Activated naive CD4-positive, alpha-beta T cell treated with anti-CD3 and anti-CD28 coated beads, Interleukin-2, amount 50 U/mL, for 72 hours (primary cell): ENCODE data around the gene COL5A1. TPM values are rescaled to one million over a fixed set of nuclear protein-coding genes. Genes with fewer than 3 reads are reported as not detected.

Source experiments
- ATAC-seq, 2 donors: fragments of 150-1000 bp; cut with Tn5 transposase; 2 replicates each; pipeline ENCODE4 v1.10.0; 2021; ENCODE audit warnings: mild to moderate bottlenecking in 2 of 2, moderate library complexity in 2 of 2
- DNase-seq, 2 donors: peaks; one replicate each; pipeline ENCODE4 v3.0.0; 2021 to 2022; ENCODE audit warnings: low spot score in 2 of 2
- H3K27ac Mint-ChIP-seq, 2 donors: one replicate each; pipeline ENCODE4 v1.8.0; 2022; ENCODE audit warnings: mild to moderate bottlenecking in 2 of 2, mixed read lengths in 2 of 2
- H3K36me3 Mint-ChIP-seq, 2 donors: one replicate each; pipeline ENCODE4 v1.8.0; 2022; ENCODE audit warnings: mixed read lengths in 2 of 2
- H3K9me3 Mint-ChIP-seq, 2 donors: one replicate each; pipeline ENCODE4 v1.8.0; 2022; ENCODE audit warnings: mixed read lengths in 2 of 2
- total RNA-seq, 2 donors: library from RNA; stranded (reverse); gene quantifications; one replicate each; pipeline ENCODE4 v1.2.3, GENCODE V29; 2022

COL5A1 gene
- total RNA-seq, 2 donors from 2014 or later: 0.04 to 0.18 TPM

- H3K36me3 Mint-ChIP-seq: no peaks in the 10 kb centered on the region
- no peak for ATAC-seq
- H3K27ac Mint-ChIP-seq: no peak overlapping the region
- peak in 1 of 2 donors; percentile 9 for DNase-seq
- no peaks in the 10 kb centered on the region for H3K9me3 Mint-ChIP-seq
Measured at GRCh38 chr9:134630861-134631260, 10.7 kb upstream of the COL5A1 start.

GRCh38 chr9:134631881-134632280 lies 9.7 kb upstream of the COL5A1 start:
- Mint-ChIP-seq H3K9me3 (no peaks in the 10 kb centered on the region), H3K27ac (no peak overlapping the region), H3K36me3 (no peaks in the 10 kb centered on the region)
- ATAC-seq: no peak
- no peak for DNase-seq

- H3K27ac Mint-ChIP-seq: no peak overlapping the region
- H3K9me3 Mint-ChIP-seq: no peaks in the 10 kb centered on the region
- no peaks in the 10 kb centered on the region for H3K36me3 Mint-ChIP-seq
- peak in 1 of 2 donors; percentile 16 for DNase-seq
- no peak for ATAC-seq
Measured at GRCh38 chr9:134632329-134632728, 9.3 kb upstream of the COL5A1 start.

- DNase-seq (peak in 1 of 2 donors; percentile 39), ATAC-seq (no peak)
- Mint-ChIP-seq H3K9me3 (no peaks in the 10 kb centered on the region), H3K27ac (peak overlapping the region in 1 of 2 donors; percentile 30), H3K36me3 (no peaks in the 10 kb centered on the region)
Measured at GRCh38 chr9:134633362-134634142, 8.1 kb upstream of the COL5A1 start.

GRCh38 chr9:134634176-134634575 lies 7.4 kb upstream of the COL5A1 start:
- no peaks in the 10 kb centered on the region for H3K9me3 Mint-ChIP-seq
- ATAC-seq (no peak), DNase-seq (peak in 1 of 2 donors; percentile 14)
- H3K36me3 Mint-ChIP-seq: no peaks in the 10 kb centered on the region
- no peak overlapping the region for H3K27ac Mint-ChIP-seq

GRCh38 chr9:134634667-134635230 lies 6.9 kb upstream of the COL5A1 start:
- no peaks in the 10 kb centered on the region for H3K9me3 Mint-ChIP-seq
- DNase-seq: no peak
- H3K27ac Mint-ChIP-seq: no peak overlapping the region

GRCh38 chr9:134635351-134636148 lies 6.1 kb upstream of the COL5A1 start:
- ATAC-seq: no peak
- Mint-ChIP-seq H3K9me3 (no peaks in the 10 kb centered on the region), H3K36me3 (no peaks in the 10 kb centered on the region), H3K27ac (no peak overlapping the region)
- no peak for DNase-seq

More at GRCh38 chr9:134634667-134635230, 6.9 kb upstream of the COL5A1 start:
- no peaks in the 10 kb centered on the region for H3K36me3 Mint-ChIP-seq
- no peak for ATAC-seq

GRCh38 chr9:134636149-134636507 lies 5.5 kb upstream of the COL5A1 start:
- no peaks in the 10 kb centered on the region for H3K36me3 Mint-ChIP-seq
- no peak overlapping the region for H3K27ac Mint-ChIP-seq
- DNase-seq: no peak
- H3K9me3 Mint-ChIP-seq: no peaks in the 10 kb centered on the region
- ATAC-seq: no peak

- Mint-ChIP-seq H3K36me3 (no peaks in the 10 kb centered on the region), H3K27ac (no peak overlapping the region), H3K9me3 (no peaks in the 10 kb centered on the region)
- DNase-seq (no peak), ATAC-seq (no peak)
Measured at GRCh38 chr9:134637241-134637640, 4.4 kb upstream of the COL5A1 start.

- ATAC-seq (no peak), DNase-seq (no peak)
- Mint-ChIP-seq H3K9me3 (no peaks in the 10 kb centered on the region), H3K27ac (no peak overlapping the region), H3K36me3 (no peaks in the 10 kb centered on the region)
Measured at GRCh38 chr9:134637696-134638501, 3.7 kb upstream of the COL5A1 start.

- no peak for DNase-seq
- Mint-ChIP-seq H3K9me3 (no peaks in the 10 kb centered on the region), H3K27ac (no peak overlapping the region), H3K36me3 (no peaks in the 10 kb centered on the region)
- no peak for ATAC-seq
Measured at GRCh38 chr9:134638502-134639090, 3.0 kb upstream of the COL5A1 start.

- no peak overlapping the region for H3K27ac Mint-ChIP-seq
- DNase-seq (no peak), ATAC-seq (no peak)
- no peaks in the 10 kb centered on the region for H3K9me3 Mint-ChIP-seq
- H3K36me3 Mint-ChIP-seq: no peaks in the 10 kb centered on the region
Measured at GRCh38 chr9:134639994-134640393, 1.6 kb upstream of the COL5A1 start.

- DNase-seq (no peak), ATAC-seq (no peak)
- H3K27ac Mint-ChIP-seq: no peak overlapping the region
- H3K36me3 Mint-ChIP-seq: no peaks in the 10 kb centered on the region
- no peaks in the 10 kb centered on the region for H3K9me3 Mint-ChIP-seq
Measured at GRCh38 chr9:134640506-134641172, 964 bp upstream of the COL5A1 start.

- ATAC-seq: peak in 1 of 2 donors; percentile 23
- H3K9me3 Mint-ChIP-seq: no peaks in the 10 kb centered on the region
- DNase-seq: no peak
- no peaks in the 10 kb centered on the region for H3K36me3 Mint-ChIP-seq
- no peak overlapping the region for H3K27ac Mint-ChIP-seq
Measured at GRCh38 chr9:134641990-134642384, 384 bp downstream of the COL5A1 start.

- no peak for DNase-seq
- H3K27ac Mint-ChIP-seq: no peak overlapping the region
- no peaks in the 10 kb centered on the region for H3K36me3 Mint-ChIP-seq
- no peaks in the 10 kb centered on the region for H3K9me3 Mint-ChIP-seq
- no peak for ATAC-seq
Measured at GRCh38 chr9:134642385-134643181, 980 bp downstream of the COL5A1 start.
